Activated T-cell treated with anti-CD3 and anti-CD28 coated beads for 48 hours (primary cell): ENCODE results near the gene CRIP2.

Source experiments
- DNase-seq: peaks from one replicate; pipeline ENCODE4 v3.0.0-alpha.2; 2020; ENCODE audit warnings: low read depth

Gene CRIP2, protein sequence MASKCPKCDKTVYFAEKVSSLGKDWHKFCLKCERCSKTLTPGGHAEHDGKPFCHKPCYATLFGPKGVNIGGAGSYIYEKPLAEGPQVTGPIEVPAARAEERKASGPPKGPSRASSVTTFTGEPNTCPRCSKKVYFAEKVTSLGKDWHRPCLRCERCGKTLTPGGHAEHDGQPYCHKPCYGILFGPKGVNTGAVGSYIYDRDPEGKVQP

DNA sequence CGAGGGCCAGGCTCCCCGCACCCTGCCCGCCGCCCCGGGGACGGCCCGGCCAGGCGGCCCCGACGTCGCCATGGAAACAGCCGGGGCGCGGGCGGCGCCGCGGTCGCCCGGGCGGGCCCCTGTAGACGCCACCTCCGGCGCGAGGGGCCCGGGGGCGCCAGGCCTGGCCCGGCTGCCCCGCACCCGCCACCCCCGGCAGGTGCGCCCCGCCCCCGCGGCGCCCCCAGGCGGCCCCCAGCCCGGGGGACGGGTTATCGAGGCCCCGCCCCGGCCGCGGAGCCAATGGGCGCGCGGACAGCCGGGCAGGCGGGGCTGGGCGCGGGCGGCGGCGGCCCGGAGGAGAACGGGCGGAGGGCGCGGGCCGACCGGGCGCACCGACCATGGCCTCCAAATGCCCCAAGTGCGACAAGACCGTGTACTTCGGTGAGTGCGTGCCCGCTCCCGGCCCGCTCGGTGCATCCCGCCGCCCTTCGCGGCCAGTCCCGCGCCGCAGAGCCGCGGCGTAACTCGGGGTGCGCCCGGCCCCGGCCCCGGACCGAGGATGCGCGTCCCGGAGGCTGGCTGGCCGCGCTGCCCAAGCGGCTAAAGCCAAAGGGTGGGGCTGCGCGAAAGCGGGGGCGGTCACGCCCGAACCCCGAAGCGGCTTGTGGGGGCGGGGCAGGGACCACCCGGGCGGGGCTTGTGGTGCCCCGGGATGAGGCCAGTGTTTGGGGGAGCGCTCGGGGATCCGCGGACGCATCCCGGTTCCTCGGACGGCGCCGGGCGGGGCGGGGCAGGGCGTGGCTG is at the start of gene CRIP2:
Gene CRIP2, plus strand, starts transcription at position 339 of the 786 bp plus-strand sequence. Its CDS starts 42 bp downstream, at position 381.
- no peak for DNase-seq

DNA sequence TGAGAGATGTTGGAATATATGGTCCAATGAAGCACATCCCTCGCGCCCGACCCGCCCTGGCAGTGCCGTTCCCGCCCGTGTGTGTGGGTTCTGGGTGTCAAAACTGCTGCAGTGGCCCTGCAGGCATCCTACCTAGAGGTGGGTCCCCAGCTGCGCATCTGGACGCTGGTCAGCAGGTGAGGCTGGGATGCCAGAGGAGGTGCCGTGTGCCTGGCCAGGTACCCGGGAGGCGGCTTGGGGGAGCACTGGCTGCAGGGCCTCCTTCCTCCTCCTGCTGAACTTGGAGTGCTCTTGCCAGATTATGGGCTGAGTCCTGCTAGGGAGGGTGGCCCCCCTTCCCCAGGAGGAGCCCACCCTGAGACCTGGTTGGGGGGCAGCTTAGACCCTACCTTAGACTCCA is 49.8 kb upstream of the CRIP2 start:
- DNase-seq = no peak

DNA sequence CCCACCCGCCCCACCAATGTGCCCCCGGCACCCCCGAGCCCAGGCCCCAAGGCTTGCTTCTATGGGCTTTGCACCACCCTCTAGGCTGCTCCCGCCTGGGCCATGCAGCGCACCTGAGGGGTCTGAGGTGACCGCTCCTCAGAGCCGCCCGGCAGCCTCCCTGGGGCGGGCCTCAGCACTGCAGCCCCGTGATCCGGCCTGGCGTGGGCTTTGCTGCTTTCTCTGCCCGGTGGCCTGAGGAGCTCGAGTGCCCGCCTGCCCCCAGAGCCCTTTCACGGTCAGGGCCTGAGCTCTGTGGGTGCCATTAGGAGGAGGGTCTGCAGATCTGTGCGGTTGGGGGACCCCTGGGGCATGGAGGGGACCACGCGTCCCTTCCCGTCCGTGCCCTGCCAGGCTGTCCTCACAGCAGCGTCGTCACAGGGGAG is 48.8 kb upstream of the CRIP2 start:
- no peak for DNase-seq

DNA sequence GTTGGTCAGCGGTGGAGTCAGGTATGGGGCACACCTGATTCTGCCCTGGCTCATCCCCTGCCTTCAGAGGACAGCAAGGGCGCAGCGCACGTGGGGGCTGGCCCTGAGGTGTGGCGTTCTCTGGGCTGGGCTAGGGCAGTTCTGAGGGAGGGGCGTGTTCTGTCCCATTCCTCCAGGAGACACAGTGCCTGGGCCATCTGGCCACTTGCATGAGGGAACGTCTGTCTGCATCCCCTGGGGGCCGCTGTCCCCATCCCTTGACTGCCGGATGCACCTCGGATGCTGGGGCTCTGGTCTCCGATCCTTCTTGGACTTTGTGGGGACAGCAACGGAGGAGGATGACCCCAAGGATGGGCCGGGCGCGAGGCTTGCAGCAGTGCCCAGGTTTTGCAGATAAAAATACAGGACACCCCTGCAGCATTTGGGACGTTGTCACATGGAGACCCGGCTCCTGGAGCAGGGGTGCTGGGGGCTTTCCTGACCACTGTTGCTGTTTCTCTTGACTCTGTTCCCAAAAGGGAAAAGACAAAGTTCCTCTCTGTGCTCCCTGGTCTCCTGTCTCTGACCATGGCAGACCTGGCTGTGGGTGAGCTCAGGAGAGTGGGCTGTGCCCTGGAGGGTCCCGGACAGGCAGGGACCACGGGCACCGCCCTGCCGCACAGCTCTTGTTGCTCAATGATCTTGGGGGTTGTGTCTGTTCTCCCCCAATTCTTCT is 48.0 kb upstream of the CRIP2 start:
- DNase-seq = no peak

DNA sequence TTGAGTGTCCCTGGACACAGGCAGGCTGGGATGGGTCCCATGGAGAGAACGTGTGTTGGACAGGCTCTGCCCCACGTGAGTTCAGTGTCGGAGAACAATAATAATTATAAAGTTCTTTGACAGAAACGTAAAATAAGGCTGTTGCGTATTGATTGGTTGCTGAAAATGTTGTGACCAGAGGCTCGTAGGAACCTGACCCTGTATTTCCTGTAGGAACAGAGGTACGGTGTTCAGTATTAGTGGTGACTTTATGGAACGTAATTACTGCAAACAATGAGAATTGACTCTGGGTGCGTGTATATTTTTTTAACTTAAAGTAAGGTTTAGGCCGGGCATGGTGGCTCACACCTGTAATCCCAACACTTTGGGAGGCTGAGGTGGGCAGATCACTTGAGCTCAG is 47.2 kb upstream of the CRIP2 start:
- DNase-seq = no peak

DNA sequence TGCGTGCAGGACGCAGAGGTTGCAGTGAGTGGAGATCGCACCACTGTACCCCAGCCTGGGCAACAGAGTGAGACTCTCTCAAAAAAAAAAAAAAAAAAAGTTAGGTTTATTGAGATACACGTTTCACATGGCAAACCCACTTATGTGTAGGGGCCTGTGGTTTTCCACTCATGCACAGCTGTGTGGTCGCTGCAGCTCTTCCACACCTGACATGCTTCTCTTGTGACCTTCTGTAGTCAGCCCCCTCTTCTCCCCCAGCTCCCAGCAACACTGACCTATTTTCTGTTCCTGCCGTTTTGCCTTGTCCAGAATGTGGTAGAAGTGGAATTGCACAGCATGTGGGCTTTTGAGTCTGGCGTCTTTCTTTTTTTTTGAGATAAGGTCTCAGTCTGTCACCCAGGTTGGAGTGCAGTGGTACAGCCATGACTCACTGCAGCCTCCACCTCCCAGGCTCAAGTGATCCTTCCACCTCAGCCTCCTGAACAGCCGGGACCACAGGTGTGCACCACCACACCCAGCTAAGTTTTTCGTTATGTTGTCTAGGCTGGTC is 46.6 kb upstream of the CRIP2 start:
- DNase-seq = no peak

DNA sequence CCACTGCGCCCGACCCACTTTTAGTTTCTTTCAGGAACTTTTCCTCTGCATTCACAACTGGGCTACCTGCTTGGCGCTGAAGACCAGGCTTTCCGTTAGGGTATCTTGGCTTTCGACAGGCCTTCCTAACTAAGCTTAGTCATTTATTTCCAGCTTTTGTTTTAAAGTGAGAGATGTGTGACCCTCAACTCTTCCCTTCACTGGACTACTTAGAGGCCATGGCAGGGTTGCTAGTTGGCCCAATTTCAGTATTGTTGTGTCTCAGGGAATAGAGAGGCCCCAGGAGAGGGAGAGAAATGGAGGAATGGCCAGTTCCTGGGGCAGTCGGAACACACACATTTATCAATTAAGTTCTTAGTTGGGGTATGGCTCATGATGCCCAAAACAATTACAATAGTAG is 44.6 kb upstream of the CRIP2 start:
- no peak for DNase-seq

DNA sequence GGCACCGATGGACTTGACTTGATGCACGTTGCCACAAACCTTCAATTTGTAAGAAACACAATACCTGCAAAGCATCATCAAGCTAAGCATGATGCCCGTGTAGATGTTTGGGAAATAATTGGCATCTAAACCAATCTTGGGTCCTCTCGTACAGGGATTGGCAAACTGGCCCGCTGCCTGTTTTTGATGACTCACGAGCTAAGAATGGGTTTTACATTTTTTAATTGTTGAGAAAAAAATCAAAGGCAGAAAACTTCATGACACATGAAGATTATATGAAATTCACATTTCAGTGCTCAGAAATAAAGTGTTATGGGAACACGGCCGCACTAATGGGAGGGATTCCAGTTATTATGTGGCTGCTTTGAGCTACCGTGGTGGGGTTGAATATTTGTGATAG is 44.1 kb upstream of the CRIP2 start:
- DNase-seq = no peak

DNA sequence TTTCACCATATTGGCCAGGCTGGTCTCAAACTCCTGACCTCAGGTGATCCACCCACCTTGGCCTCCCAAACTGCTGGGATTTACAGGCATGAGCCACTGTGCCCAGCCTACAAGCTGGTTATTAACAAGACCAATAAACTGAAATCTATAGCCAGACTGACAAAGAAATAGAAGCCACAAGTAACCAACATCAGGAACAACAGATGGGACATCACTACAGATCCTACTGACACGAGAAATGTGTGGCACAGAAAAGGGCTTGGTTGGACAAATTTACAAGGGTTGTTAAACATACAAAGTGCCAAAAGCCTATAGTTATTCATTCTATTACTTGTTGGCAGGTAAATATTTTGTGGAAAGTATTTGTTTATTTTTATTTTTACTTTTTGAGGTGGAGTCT is 43.4 kb upstream of the CRIP2 start:
- DNase-seq = no peak

DNA sequence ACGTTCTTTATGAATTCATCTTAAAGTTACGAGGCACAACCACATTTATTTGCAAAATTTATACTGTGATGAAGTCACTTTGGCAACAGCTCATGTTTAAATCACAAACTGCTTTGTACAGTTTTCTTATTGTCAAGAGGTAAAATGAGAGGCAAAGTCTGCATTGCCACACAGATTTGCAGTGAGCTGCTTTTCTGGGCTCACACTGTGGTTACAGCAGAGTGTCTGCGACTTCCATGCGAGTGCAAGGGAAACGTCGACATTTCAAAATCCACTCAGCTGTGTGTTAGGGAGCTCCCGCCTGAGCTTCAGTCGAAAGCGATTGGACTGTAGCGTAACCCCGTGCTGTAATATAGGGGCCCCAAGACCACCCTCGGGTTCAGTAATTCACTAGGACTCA is 42.0 kb upstream of the CRIP2 start:
- DNase-seq = no peak

DNA sequence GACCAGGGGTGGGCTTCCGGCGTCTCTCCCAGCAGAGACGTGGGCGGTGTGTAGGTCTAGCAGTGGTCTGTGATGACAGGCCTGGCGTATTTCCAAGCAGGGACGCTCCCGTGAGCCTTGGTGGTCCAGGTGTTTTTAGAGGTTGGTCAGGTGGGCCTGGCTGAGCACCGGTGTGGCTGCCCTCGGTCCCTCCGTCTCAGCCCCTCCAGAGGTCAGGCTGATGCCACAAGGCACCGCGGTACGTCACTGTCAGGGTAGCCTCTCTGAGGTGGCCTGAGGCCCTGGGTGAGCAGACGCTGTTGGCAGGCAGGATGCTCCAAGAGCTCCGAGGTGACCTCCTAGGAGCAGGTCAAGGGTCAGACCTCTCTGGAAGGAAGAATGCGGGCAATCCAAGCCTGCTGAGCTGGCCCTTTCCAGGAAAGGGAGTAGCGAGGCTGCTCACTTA is 41.4 kb upstream of the CRIP2 start:
- no peak for DNase-seq

DNA sequence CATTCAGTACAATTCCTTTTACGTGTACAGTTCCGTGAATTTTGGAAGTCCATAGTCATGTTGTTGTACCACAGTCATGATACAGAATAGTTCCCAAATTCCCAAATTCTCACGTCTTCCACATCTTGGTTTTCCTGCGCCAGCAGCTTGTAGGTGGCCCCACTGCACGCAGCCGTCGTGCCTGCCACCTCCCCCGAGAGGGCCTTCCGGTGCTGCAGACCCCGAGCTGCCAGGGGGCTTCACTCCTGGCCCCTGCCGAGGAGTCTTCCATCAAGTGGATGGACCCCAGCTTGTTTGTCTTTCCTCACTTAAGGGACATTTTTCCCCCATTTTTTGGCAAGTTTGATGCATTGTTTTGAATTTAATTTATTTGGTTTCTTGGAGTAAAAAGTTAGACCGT is 38.2 kb upstream of the CRIP2 start:
- no peak for DNase-seq

DNA sequence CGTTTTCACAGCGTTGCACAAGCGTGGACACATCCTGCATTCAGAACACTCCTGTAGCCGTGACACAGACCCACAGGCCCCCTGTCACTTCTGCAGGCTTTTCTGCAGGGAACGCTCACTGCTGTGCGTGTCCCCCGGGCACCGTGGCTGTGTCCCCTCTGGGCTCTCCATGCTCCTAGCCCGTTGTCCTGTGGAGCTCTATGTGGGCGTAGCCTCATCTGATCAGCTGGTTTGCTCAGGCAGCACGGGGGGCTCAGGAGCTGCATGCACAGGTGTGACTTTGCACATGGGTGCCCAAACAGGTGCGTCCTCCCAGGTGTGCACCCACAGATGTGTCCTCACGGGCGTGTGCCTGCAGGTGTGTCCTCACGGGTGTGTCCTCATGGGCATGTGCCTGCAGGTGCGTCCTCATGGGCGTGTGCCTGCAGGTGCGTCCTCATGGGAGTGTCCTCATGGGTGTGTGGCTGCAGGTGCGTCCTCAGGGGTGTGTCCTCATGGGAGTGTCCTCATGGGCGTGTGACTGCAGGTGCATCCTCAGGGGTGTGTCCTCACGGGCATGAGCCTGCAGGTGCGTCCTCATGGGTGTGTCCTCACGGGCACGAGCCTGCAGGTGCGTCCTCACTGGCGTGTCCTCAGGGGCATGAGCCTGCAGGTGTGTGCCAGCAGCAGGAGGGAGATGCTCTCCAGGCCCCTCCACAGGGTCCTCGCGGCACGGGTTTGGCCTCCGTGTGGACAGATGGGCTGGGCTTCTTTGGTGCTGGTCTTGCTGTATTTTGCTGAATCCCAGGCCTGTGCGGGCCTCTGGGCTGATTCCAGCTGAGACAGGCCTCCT is 37.5 kb upstream of the CRIP2 start:
- no peak for DNase-seq

DNA sequence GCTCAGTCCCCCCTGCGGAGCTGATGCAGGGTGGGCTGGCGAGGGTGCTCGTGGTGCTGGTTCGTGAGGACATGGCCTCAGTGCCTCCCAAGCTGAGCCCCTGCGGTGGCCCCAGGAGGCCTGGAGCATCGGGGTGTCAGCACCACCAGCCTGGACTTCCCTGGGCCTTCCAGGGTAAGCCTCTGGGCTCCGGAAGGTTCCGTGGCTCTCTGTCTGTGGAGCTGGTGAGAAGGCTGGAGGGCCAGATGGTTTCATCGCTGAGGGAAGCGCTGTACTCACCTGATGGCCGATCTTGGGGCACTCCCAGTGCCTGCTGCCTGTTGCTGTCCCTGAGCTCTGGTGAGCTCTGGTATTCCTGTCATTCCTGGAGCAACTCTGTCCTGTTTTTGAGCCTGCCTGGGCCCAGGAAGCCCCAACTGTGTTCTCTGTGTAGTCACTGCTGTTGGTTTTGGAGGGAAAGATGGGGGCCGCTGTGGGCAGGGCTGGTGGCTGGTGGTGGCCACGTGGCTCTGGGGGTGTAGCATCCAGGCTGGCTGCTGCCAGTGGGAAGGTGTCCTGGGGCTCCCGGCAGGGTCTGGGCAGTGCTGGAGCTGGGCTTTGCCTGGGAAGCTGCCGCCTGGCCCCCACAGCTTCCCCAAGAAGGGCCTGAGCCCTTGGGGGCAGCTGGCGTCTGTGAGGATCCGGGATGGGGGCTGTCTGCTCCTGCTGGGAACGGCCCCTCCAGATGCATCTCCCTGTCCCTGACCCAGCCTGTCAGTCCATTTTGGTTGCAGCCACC is 36.7 kb upstream of the CRIP2 start:
- no peak for DNase-seq

DNA sequence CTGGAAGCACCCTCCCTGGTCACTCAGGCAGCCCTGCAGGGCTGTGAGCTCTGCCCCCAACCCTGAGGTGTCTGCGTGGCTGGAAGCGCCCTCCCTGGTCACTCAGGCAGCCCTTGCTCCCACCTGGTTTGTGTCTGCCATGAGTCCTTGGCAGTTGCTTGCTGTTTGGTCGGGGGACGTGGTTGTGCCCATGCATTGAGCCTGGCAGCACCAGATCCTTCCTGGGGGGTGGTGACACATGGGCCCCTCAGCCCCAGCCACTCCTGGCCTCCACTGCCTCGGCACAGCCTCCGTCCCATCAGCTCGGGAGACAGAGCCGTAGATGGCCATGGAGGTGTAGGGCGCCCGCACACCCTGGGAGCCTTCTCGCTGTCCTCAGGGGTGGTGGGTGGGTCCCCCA is 35.4 kb upstream of the CRIP2 start:
- DNase-seq = no peak

DNA sequence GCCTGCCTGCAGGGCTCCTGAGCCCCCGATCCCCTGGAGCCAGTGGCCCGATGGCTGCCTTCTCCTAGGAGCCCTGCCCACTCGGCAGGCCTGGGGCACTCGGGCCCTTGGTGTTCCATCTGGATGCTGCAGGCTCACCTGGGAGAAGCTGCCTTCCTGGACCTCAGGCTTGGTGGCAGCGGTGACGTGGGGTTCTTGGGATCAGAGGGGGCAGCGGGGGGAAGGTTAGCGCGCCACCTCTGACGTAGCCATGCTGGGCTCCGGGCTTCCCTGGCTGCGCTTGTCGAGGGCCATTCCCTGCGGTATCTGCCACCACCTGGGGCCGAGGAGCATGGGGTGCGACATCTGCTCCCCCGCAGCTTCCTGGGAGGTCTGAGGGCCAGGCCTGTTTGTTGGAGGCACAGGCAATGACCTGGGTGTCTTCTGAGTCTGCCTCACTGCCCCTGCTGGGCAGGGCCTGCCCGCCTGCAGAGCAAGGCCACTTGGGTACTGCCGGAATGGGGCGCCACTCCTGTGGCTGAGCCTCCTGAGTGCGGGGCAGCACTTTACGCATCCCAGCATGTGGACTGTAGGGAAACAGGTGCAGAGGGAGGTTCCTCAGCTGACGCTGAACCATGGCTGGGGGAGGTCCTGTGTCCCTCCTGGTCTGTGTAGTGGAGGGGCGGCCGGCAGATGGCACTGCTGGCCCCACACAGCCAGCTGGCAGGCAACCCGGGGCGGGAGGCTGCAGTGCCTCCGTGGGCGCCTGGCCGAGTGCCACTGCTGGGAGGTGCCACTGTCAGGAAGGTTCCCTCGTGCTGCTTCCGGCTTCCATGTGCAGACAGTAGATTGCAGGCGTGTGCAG is 34.7 kb upstream of the CRIP2 start:
- DNase-seq = no peak

DNA sequence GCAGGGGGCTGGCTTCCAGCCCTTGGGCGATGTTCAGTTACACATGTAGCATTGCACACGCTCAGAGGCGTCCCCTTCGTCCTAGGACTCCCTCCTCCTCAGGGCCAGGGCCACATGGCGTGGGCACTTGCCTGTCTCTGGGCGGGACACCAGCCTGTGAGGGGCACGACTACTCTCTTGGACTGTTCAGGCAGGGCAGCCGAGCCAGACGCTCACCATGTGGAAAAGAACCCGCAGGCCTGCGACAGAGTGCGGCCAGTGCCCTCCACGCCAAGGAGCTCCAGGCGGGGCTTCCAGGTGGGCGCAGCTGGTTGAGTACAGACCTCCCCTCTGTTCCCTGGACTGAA is 34.1 kb upstream of the CRIP2 start:
- DNase-seq = no peak

DNA sequence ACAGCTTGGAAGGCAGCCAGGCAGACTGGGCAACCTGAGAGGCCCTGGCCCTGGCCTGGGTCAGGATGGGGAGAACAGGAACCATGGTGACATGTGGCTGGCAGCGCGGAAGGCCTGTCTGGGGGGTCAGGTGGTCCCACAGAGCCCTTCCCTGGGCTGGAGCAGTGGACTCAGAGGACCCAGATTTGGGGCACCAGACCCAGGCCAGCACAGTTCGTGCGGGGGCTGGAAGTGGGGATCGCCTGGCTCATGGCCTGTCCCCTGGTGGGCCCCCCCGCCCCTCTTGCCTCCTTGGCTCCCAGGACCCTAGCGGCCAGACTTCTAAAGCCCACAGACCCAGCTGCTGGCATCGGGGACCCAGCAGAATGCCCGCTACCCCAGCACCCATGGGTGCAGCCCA is 33.6 kb upstream of the CRIP2 start:
- no peak for DNase-seq

DNA sequence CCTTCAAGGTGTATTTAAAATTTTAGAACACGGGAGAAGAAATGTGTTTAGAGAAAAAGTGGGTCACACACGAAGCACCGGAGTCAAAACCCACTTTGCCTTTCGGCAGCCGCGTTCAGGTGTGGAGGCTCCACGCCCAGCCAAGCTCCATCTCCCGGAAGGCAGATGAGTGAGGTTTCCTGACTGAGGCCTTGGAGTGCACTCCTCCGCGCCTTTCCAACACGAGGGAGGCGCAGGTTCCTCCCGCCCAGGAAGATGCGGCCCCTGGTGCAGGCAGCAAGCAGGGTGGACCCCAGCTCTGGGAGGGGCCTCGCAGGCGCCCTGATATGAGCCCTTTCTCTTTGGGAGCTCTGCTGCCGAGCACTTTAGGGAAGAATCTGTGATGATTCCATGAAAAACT is 32.5 kb upstream of the CRIP2 start:
- DNase-seq = no peak

DNA sequence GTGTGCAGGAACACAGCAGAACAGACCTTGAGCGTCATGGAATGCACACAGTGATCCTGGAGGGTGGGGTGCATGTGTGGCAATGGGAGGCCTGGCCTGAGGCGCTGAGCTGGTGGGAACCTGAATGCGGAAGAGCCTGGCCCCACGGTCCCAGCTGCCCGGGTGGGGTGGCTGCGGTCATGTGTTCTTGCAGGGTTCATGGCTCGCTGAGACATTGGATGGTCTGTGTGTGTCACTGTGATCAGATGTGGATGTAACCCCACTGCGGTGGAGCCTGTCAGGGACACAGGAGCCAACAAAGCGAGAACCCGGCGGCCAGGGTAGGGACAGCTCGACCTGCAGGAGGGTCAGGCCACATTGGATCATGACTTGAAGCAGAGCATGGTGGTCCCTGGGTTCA is 31.8 kb upstream of the CRIP2 start:
- no peak for DNase-seq
